ENCODE measurements around the gene GTF2E1. TPM values are rescaled to one million over a fixed set of nuclear protein-coding genes. Genes with fewer than 3 reads are reported as not detected.
"Not testable (repeated sequence)": the region's sequence is repeated elsewhere in the genome, so short reads cannot be mapped to it uniquely, and the experiment has no call there.

The GTF2E1 gene
- total RNA-seq, 1 donor from 2014 or later, result 12.9 TPM

DNA sequence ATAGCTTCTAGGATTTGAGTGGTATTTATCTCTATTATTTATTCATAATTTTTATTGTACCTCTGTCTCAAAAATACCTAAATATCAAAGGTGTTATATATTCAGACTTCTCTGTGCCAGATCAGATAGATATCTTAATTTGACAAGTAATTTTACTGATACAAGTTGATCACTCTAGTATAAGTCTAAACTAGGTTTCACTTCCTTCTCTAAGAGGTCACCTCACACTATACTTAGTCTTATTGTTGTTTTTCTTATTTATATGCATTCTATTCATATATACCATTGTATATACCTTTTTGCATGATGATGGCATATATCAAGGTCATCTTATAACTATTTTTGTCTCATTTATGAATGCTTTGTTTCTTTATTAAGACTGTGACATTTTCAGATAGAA is 34.1 kb upstream of the GTF2E1 start:
- Histone ChIP-seq H3K4me3 (no peak overlapping the region), H3K36me3 (peaks cover 41% of the 10 kb centered on the region), H3K27me3 (ENCODE audit: low read depth) (no peaks in the 10 kb centered on the region), H3K27ac (replicated peaks) (no peak overlapping the region), H3K4me1 (no peaks in the 10 kb centered on the region), H3K9me3 (replicated peaks) (peaks cover 7% of the 10 kb centered on the region)
- intact Hi-C loops (cut with micrococcal nuclease), result no loop called here
- TF ChIP-seq CTCF (IDR thresholded peaks at IDR 0.05; ENCODE audit: borderline replicate concordance), result no peak
- DNase-seq, result no peak

- intact Hi-C loops (cut with micrococcal nuclease), result no loop called here
- Histone ChIP-seq H3K4me1 (no peaks in the 10 kb centered on the region), H3K9me3 (replicated peaks) (no peaks in the 10 kb centered on the region), H3K36me3 (peaks cover 22% of the 10 kb centered on the region), H3K27me3 (ENCODE audit: low read depth) (no peaks in the 10 kb centered on the region), H3K4me3 (no peak overlapping the region), H3K27ac (replicated peaks) (no peak overlapping the region)
- no peak for DNase-seq
- TF ChIP-seq CTCF (IDR thresholded peaks at IDR 0.05; ENCODE audit: borderline replicate concordance), result no peak
Measured at GRCh38 chr3:120710369-120710768, 32.2 kb upstream of the GTF2E1 start.

GRCh38 chr3:120713262-120713661 is 29.3 kb upstream of the GTF2E1 start:
- H3K27ac ChIP-seq (replicated peaks), result no peak overlapping the region
- DNase-seq, result no peak
- H3K4me1 ChIP-seq, result no peaks in the 10 kb centered on the region
- H3K36me3 ChIP-seq, result peaks cover 14% of the 10 kb centered on the region
- H3K9me3 ChIP-seq (replicated peaks), result no peaks in the 10 kb centered on the region
- no peak overlapping the region for H3K4me3 ChIP-seq
- H3K27me3 ChIP-seq (ENCODE audit: low read depth), result no peaks in the 10 kb centered on the region
- intact Hi-C loops (cut with micrococcal nuclease), result no loop called here
- TF ChIP-seq CTCF (IDR thresholded peaks at IDR 0.05; ENCODE audit: borderline replicate concordance), result no peak

GRCh38 chr3:120719167-120719834 is 23.2 kb upstream of the GTF2E1 start:
- H3K36me3 ChIP-seq; H3K27me3 ChIP-seq (ENCODE audit: low read depth); intact Hi-C loops (cut with micrococcal nuclease); H3K9me3 ChIP-seq (replicated peaks): not testable (repeated sequence)
- Histone ChIP-seq H3K4me1 (peaks cover 17% of the 10 kb centered on the region), H3K27ac (replicated peaks) (peak overlapping the region; percentile 63), H3K4me3 (peak overlapping the region; percentile 61)
- DNase-seq, result peak; percentile 54

DNA sequence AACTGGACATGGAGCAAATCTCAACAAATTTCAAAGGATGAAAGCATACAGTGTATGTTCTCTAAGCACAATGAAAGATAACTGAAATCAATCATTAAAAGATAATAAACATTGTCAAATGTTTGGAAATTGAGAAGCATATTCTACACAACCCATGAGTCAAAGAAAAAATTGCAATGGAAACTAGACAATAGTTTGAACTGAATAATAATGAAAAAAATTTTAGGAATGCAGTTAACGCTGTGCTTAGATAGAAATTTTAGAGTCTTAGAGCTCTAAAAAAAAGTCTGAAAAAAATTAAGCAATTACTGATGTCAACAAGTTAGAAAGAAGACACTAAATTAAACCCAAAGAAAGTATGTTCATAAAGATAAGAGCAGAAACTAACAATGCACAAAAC is 15.8 kb upstream of the GTF2E1 start:
- no peak for DNase-seq
- Histone ChIP-seq H3K27me3 (ENCODE audit: low read depth) (no peaks in the 10 kb centered on the region), H3K36me3 (peaks cover 6% of the 10 kb centered on the region), H3K4me3 (no peak overlapping the region), H3K27ac (replicated peaks) (no peak overlapping the region), H3K9me3 (replicated peaks) (peaks cover 4% of the 10 kb centered on the region), H3K4me1 (no peaks in the 10 kb centered on the region)
- no peak for TF ChIP-seq CTCF (IDR thresholded peaks at IDR 0.05; ENCODE audit: borderline replicate concordance)
- intact Hi-C loops (cut with micrococcal nuclease), result no loop called here

DNA sequence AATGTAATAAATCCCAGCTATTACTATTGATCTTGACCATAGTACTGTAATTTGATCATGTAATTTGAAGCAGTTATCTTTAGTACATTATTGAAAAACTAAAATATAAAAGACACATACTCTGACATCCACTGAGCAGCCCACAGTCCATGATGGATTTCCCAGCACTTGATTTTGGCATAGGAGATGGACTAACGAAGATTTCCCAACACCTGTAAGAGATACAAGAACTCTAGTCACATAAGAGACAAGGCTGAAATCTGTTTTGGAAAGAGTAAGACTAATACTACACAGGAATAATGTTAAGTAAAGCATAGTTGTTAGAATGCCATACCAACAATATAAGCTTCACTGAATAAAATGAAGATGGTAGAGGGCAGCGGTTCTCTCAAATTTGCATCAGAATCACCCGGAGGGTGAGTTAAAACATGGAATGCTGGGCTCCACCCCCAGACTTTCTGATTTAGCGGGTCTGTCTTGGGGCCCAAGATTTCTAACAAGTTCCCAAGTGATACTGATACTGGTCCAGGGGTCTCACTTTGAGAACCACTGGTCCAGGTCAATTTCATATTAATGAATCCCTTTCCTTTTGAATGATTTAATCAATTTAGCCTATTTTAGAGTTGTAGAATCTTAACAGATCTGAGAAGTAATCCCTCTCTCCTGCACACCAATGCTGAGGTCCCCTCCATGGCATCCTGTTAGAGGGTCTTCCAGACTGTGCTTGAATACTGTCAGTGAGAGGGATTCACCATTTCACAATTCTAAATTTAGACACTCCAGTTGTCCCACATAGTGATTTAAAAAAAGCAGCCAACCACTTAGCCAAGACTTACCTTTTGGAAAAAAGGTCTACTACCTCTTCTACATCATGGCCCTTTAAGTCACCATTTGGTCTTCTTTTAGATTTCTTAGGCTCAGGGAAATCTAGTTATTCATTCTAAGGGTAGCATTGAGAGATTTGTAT is 11.7 kb upstream of the GTF2E1 start:
- H3K27me3 ChIP-seq (ENCODE audit: low read depth), result no peaks in the 10 kb centered on the region
- H3K36me3 ChIP-seq, result peaks cover 6% of the 10 kb centered on the region
- H3K27ac ChIP-seq (replicated peaks), result no peak overlapping the region
- no peak for TF ChIP-seq CTCF (IDR thresholded peaks at IDR 0.05; ENCODE audit: borderline replicate concordance)
- H3K4me3 ChIP-seq, result no peak overlapping the region
- intact Hi-C loops (cut with micrococcal nuclease), result no loop called here
- no peak for DNase-seq
- peaks cover 18% of the 10 kb centered on the region for H3K9me3 ChIP-seq (replicated peaks)
- no peaks in the 10 kb centered on the region for H3K4me1 ChIP-seq

DNA sequence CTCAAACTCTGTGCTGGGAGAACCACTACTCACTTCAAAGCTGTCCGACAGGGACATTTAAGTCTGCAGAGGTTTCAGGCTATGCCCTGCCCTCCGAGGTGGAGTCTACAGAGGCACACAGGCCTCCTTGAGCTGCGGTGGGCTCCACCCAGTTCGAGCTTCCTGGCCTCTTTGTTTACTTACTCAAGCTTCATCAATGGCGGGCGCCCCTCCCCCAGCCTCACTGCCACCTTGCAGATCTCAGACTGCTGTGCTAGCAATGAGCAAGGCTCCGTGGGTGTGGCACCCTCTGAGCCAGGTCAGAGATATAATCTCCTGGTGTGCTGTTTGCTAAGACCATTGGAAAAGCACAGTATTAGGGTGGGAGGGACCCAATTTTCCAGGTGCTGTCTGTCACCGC is 4.5 kb upstream of the GTF2E1 start:
- DNase-seq; intact Hi-C loops (cut with micrococcal nuclease); H3K27ac ChIP-seq (replicated peaks); H3K27me3 ChIP-seq (ENCODE audit: low read depth); H3K4me3 ChIP-seq: not testable (repeated sequence)
- Histone ChIP-seq H3K4me1 (peaks cover 12% of the 10 kb centered on the region), H3K9me3 (replicated peaks) (peaks cover 16% of the 10 kb centered on the region), H3K36me3 (peaks cover 17% of the 10 kb centered on the region)
